Activated CD4-positive, alpha-beta memory T cell treated with anti-CD3 and anti-CD28 coated beads, Interleukin-2, amount 10 ng/mL, durations not matched to agents 7 days and 5 days (primary cell): Measurements from ENCODE around the gene EZR. TPM values are rescaled to one million over a fixed set of nuclear protein-coding genes. Genes with fewer than 3 reads are reported as not detected.

Experiments used
- CTCF ChIA-PET: fragments of 350-600 bp; sonication (Branson Sonifier 250); formaldehyde crosslinking; loops from one replicate; lab custom pipeline; 2021; ENCODE audit warnings: antibody characterized with exemption, inconsistent platforms; lab: Charles Lee
- POLR2A ChIA-PET: fragments of 350-600 bp; sonication (Branson Sonifier 250); formaldehyde crosslinking; loops from one replicate; lab custom pipeline; 2021; ENCODE audit warnings: antibody characterized with exemption; lab: Charles Lee
- DNase-seq: peaks from one replicate; pipeline ENCODE4 v3.0.0-alpha.2; 2020
- H3K27ac Mint-ChIP-seq: one replicate; pipeline ENCODE4 v1.8.0; 2021; ENCODE audit warnings: mild to moderate bottlenecking, mixed read lengths
- H3K27me3 Mint-ChIP-seq: one replicate; pipeline ENCODE4 v1.8.0; 2021; ENCODE audit warnings: mixed read lengths
- H3K36me3 Mint-ChIP-seq: one replicate; pipeline ENCODE4 v1.8.0; 2021; ENCODE audit warnings: low read depth, mixed read lengths
- H3K4me1 Mint-ChIP-seq: one replicate; pipeline ENCODE4 v1.8.0; 2021; ENCODE audit warnings: mixed read lengths
- H3K4me3 Mint-ChIP-seq: one replicate; pipeline ENCODE4 v1.8.0; 2021; ENCODE audit warnings: mild to moderate bottlenecking, mixed read lengths
- H3K9me3 Mint-ChIP-seq: one replicate; pipeline ENCODE4 v1.8.0; 2021; ENCODE audit warnings: mixed read lengths
- total RNA-seq, 2 experiments: library from RNA; stranded (reverse); gene quantifications; one replicate each; pipeline ENCODE4 v1.2.3, GENCODE V29; 2021

Gene EZR
- total RNA-seq = 100 to 1,000 TPM; 225 to 228 TPM

DNA sequence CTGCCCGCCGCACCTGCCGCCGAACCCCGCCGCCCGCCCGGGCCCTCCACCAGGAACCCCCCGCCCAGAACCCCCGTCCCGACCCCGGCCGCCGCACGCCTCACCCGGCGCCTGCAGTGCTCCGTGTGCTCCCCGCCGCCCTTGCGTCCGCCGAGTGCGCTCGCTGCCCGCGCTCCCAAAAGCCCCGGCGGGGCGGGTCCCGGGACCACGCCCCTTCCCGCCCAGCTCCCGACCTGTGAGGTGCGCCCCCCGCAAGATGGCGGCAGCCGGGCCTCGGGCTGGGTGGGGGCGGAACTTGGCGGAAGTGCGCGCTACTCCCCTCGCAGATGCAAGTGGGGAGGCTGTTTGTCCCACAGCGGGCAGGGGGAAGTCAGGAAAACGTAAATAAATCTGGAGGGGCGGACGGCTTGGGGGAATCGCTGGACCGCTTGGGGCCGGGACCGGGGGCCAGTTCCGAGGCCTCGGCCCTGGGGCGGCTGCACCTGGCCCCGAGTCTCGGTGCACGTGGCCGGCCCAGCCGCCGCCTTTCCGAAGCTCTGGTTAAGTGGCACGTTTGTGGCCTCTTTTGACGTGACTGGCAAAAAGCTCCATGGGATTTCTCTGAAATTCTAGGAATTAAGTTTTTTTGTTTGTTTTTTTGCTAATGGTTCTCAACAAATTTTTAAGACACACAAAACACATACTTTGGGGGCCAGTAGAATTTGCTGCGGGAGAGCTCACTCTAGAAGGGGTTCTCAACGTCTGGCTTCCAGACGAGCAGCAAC is at the start of gene EZR:
TSS of gene EZR (minus strand) at position 156 of the 764 bp plus-strand sequence. CDS start 1,275 bp downstream, outside the sequence.
- CTCF ChIA-PET = interaction anchor here (0.5 to 1.7 kb wide), 5 partner anchors 24 to 1597 kb away, joined by 3 to 9 read pairs (median 4); no protein-coding TSS in a partner anchor
- no peaks in the 10 kb centered on the region for H3K9me3 Mint-ChIP-seq
- POLR2A ChIA-PET = interaction anchor here (0.6 to 5.7 kb wide), 23 partner anchors 10 to 243 kb away, joined by 3 to 64 read pairs (median 4); partner anchors contain the start of genes DYNLT1 and SYTL3
- H3K27me3 Mint-ChIP-seq = no peaks in the 10 kb centered on the region
- H3K27ac Mint-ChIP-seq = peak within 1 kb of the TSS; percentile 77
- peaks cover 37% of the 10 kb centered on the region for H3K36me3 Mint-ChIP-seq
- H3K4me1 Mint-ChIP-seq = peaks cover 28% of the 10 kb centered on the region
- peak; percentile 82 for DNase-seq
- H3K4me3 Mint-ChIP-seq = peak within 1 kb of the TSS; percentile 99

- DNase-seq = no peak
- H3K27me3 Mint-ChIP-seq = peaks cover 14% of the 10 kb centered on the region
- H3K4me3 Mint-ChIP-seq = no peak overlapping the region
- POLR2A ChIA-PET = interaction anchor here (4.4 to 7.0 kb wide), 3 partner anchors 15 to 51 kb away, joined by 31 to 227 read pairs (median 57); partner anchors contain the start of gene EZR
- H3K27ac Mint-ChIP-seq = peak overlapping the region; percentile 38
- H3K4me1 Mint-ChIP-seq = peaks cover 33% of the 10 kb centered on the region
- H3K36me3 Mint-ChIP-seq = no peaks in the 10 kb centered on the region
- H3K9me3 Mint-ChIP-seq = no peaks in the 10 kb centered on the region
- CTCF ChIA-PET = interaction anchor here (5.4 kb wide), 1 partner anchor 15 kb away, joined by 62 read pairs; no protein-coding TSS in a partner anchor
Measured at GRCh38 chr6:158868122-158868480, 48.9 kb upstream of the EZR start.

DNA sequence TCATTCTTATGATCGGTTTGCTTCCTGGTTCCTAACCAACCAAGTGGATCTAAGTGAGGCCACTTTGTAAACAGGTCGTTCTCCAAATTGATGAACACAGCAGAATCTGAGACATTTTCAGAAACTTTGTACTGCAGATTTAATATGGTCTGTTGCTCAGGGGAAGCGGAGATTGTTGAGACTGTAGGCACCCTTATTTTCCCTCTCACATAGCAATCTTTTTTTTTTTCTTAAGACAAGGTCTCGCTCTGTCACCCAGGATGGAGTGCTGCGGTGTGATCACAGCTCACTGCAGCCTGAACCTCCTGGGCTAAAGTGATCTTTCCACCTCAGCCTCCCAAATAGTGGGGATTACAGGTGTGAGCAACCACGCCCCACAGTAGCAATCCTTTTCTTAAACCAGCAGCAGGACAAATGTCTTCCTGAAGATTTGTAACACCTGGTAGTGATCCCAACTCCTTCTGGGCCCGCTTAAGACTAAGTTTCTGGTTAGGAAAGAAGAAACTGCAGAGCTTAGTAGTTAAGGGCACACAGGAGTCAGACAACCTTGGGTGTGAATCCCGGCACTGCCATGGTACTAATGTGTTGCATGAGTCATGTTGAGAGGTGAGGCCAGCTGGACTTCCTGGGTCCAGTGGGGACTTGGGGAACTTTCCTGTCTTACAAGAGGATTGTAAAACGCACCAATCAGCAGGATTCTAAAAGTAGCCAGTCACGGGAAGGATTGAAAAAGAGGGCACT is 48.4 kb upstream of the EZR start:
- no peak overlapping the region for H3K4me3 Mint-ChIP-seq
- no peak overlapping the region for H3K27ac Mint-ChIP-seq
- ChIA-PET CTCF (interaction anchor here (5.4 kb wide), 1 partner anchor 14 kb away, joined by 62 read pairs; no protein-coding TSS in a partner anchor), POLR2A (interaction anchor here (1.0 to 7.0 kb wide), 4 partner anchors 14 to 78 kb away, joined by 3 to 227 read pairs (median 44); partner anchors contain the start of gene EZR)
- peaks cover 33% of the 10 kb centered on the region for H3K4me1 Mint-ChIP-seq
- peaks cover 12% of the 10 kb centered on the region for H3K27me3 Mint-ChIP-seq
- no peak for DNase-seq
- H3K36me3 Mint-ChIP-seq = no peaks in the 10 kb centered on the region
- H3K9me3 Mint-ChIP-seq = no peaks in the 10 kb centered on the region

DNA sequence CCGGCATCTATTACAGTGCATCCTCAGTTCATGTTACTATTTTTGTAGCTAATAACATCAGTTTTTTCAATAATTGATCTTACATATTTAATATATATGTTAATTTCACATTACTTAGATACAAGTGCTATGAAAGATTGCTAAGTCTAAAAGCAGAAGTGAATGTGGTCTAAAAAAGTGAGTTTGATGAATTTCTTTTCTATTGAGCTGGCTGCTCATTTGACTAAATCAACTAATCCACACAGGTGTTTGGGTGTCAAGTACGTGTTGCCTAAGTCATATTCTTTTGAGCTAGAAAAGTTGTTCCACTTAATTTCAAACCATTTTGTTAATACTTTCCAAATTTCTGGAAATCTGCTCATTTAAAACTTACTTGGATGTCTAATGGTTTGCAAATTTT is 46.6 kb upstream of the EZR start:
- no peaks in the 10 kb centered on the region for H3K36me3 Mint-ChIP-seq
- H3K27ac Mint-ChIP-seq = no peak overlapping the region
- peaks cover 28% of the 10 kb centered on the region for H3K4me1 Mint-ChIP-seq
- H3K4me3 Mint-ChIP-seq = no peak overlapping the region
- POLR2A ChIA-PET = interaction anchor here (5.0 to 7.0 kb wide), 2 partner anchors 13 to 46 kb away, joined by 57 to 227 read pairs; partner anchors contain the start of gene EZR
- H3K27me3 Mint-ChIP-seq = peaks cover 15% of the 10 kb centered on the region
- no peaks in the 10 kb centered on the region for H3K9me3 Mint-ChIP-seq
- CTCF ChIA-PET = interaction anchor here (1.2 to 5.4 kb wide), 2 partner anchors 13 to 71 kb away, joined by 3 to 62 read pairs; no protein-coding TSS in a partner anchor
- no peak for DNase-seq

GRCh38 chr6:158863646-158864045 is 44.5 kb upstream of the EZR start:
- no peak overlapping the region for H3K27ac Mint-ChIP-seq
- CTCF ChIA-PET = interaction anchor here (1.1 kb wide), 1 partner anchor 145 kb away, joined by 3 read pairs; no protein-coding TSS in a partner anchor
- no peaks in the 10 kb centered on the region for H3K9me3 Mint-ChIP-seq
- no peaks in the 10 kb centered on the region for H3K36me3 Mint-ChIP-seq
- H3K4me1 Mint-ChIP-seq = peaks cover 9% of the 10 kb centered on the region
- no peak for DNase-seq
- no peak overlapping the region for H3K4me3 Mint-ChIP-seq
- H3K27me3 Mint-ChIP-seq = peaks cover 15% of the 10 kb centered on the region
- POLR2A ChIA-PET = interaction anchor here (1.3 to 2.4 kb wide), 2 partner anchors 8 to 10 kb away, joined by 4 to 8 read pairs; no protein-coding TSS in a partner anchor

DNA sequence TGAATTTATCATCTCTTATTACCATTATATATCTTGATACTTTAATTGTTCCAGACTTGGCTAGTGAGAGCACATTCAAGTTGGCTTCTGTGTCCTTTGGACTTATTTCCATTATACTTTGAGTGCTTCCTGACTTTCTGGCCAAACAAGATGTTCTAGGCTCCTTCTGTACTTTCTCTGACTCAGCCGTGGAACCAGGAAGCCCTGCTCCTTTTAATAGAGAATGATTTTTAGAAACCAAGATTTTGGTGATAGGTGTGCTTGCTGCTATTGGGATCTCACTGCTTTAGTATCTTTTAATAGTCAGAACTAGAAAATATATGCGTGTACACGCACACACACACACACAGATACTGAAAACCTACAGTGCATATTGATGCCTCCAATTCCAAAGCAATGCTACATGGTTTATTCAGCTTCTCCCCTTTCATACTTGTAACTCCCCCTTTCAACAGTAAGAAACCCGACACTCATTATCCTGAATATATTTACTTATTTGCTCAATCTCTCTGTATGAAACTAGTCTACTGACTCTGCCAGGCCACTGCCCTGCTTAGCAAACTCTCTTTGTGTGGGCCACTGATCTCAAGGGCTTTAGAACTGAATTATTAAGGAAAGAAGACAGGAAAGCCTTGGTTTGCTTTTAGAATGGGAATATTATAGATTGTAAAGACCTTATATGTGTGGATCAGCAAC is 42.7 kb upstream of the EZR start:
- no peak for DNase-seq
- peaks cover 11% of the 10 kb centered on the region for H3K27me3 Mint-ChIP-seq
- H3K9me3 Mint-ChIP-seq = no peaks in the 10 kb centered on the region
- no peaks in the 10 kb centered on the region for H3K36me3 Mint-ChIP-seq
- ChIA-PET CTCF (no interaction called here), POLR2A (interaction anchor here (2.4 to 4.5 kb wide), 2 partner anchors 8 kb away, joined by 8 to 17 read pairs; no protein-coding TSS in a partner anchor)
- H3K4me1 Mint-ChIP-seq = peaks cover 3% of the 10 kb centered on the region
- H3K4me3 Mint-ChIP-seq = no peak overlapping the region
- no peak overlapping the region for H3K27ac Mint-ChIP-seq

GRCh38 chr6:158860279-158860865 is 41.2 kb upstream of the EZR start:
- Mint-ChIP-seq H3K36me3 (no peaks in the 10 kb centered on the region), H3K27ac (no peak overlapping the region), H3K9me3 (no peaks in the 10 kb centered on the region), H3K4me3 (no peak overlapping the region), H3K27me3 (peaks cover 10% of the 10 kb centered on the region), H3K4me1 (peaks cover 10% of the 10 kb centered on the region)
- CTCF ChIA-PET = no interaction called here
- no peak for DNase-seq
- POLR2A ChIA-PET = interaction anchor here (4.5 kb wide), 1 partner anchor 9 kb away, joined by 17 read pairs; no protein-coding TSS in a partner anchor

DNA sequence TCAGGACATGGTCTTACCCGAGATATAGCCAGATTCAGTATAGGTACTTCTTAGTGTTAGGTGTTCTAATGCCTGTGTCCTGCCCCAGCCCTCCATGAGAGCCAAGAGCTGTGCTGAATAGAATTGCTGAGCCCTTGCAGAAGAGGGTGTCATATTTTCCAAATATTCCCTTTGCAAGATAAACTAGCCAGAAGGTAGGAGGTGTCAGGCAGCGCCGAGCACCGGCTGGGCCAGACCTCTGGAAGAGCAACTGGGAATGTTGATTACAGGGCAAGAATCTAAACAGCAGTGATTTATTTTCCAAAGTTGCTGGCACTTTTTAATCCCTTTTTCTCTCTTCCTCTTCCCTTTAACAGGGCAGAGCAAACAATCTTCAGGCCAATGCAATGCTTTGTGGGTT is 37.1 kb upstream of the EZR start:
- peaks cover 13% of the 10 kb centered on the region for H3K4me1 Mint-ChIP-seq
- H3K9me3 Mint-ChIP-seq = no peaks in the 10 kb centered on the region
- no peaks in the 10 kb centered on the region for H3K27me3 Mint-ChIP-seq
- no peak overlapping the region for H3K27ac Mint-ChIP-seq
- no peak overlapping the region for H3K4me3 Mint-ChIP-seq
- ChIA-PET POLR2A (no interaction called here), CTCF (no interaction called here)
- DNase-seq = no peak
- no peaks in the 10 kb centered on the region for H3K36me3 Mint-ChIP-seq

DNA sequence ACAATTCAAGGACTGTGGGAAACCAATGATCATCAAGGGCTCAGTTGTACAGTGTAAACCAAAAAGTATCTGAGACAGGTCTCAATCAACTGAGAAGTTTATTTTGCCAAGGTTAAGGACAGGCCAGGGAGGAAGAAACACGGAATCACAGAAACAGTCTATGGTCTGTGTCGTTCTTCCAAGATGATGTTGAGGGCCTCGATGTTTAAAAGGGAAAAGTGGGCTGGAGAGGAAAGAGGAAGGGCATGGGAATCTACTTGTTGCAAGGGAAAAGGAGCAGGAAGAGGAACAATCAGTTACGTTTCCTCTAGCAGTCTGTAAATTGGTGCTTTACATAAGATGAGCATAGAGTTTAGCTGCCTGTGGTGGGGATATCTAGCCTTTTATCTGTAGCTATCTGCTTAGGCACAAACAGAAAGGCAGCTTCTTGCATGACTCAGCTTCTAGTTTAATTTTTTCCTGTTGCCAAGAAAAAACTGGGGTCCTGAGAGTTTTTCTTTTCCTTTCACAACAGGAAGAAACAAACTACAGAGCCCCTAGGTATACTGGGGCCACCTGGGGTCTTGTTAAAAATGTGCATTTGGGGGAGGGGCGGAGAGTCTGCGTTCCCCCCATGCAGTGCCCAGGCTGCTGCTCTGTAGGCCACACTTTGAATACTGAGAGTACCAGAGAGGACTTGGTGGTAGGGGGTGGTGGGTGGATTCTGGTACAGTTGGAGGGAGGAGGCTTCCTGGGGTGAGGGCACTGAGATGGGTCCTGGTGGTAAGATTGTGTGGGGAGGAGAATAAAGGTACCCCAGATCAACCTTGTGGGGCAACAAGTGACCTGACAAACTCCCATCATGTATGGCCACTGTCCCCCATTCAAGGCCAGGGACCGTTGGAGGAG is 35.3 kb upstream of the EZR start:
- peaks cover 3% of the 10 kb centered on the region for H3K36me3 Mint-ChIP-seq
- H3K4me1 Mint-ChIP-seq = peaks cover 27% of the 10 kb centered on the region
- H3K4me3 Mint-ChIP-seq = no peak overlapping the region
- H3K27me3 Mint-ChIP-seq = peaks cover 4% of the 10 kb centered on the region
- POLR2A ChIA-PET = interaction anchor here (0.7 to 5.7 kb wide), 19 partner anchors 8 to 290 kb away, joined by 3 to 227 read pairs (median 5); partner anchors contain the start of genes EZR and TAGAP
- no peak overlapping the region for H3K27ac Mint-ChIP-seq
- H3K9me3 Mint-ChIP-seq = no peaks in the 10 kb centered on the region
- CTCF ChIA-PET = interaction anchor here (0.9 to 5.8 kb wide), 4 partner anchors 14 to 155 kb away, joined by 3 to 62 read pairs (median 5); no protein-coding TSS in a partner anchor
- no peak for DNase-seq

- Mint-ChIP-seq H3K36me3 (peaks cover 3% of the 10 kb centered on the region), H3K9me3 (no peaks in the 10 kb centered on the region), H3K27ac (no peak overlapping the region), H3K4me3 (no peak overlapping the region), H3K4me1 (peaks cover 33% of the 10 kb centered on the region), H3K27me3 (peaks cover 6% of the 10 kb centered on the region)
- POLR2A ChIA-PET = interaction anchor here (0.6 to 5.7 kb wide), 19 partner anchors 9 to 289 kb away, joined by 3 to 227 read pairs (median 5); partner anchors contain the start of genes EZR and TAGAP
- no peak for DNase-seq
- CTCF ChIA-PET = interaction anchor here (0.9 to 5.8 kb wide), 4 partner anchors 14 to 155 kb away, joined by 3 to 62 read pairs (median 5); no protein-coding TSS in a partner anchor
Measured at GRCh38 chr6:158853880-158854213, 34.7 kb upstream of the EZR start.
